Measurements from ENCODE around the gene OR5W2. TPM values are rescaled to one million over a fixed set of nuclear protein-coding genes. Genes with fewer than 3 reads are reported as not detected.
A peak's percentile ranks its signal among the peaks of the same experiment; 100 is the strongest.

Gene OR5W2
- total and polyA plus RNA-seq, 2 experiments from 2014 or later, result not detected

GRCh38 chr11:55942785-55943392, 28.5 kb upstream of the OR5W2 start:
- Mint-ChIP-seq H3K36me3 (ENCODE audit: low read depth) (no peaks in the 10 kb centered on the region; the same call in 2 of the 3 replicates), H3K27ac (no peak overlapping the region), H3K27me3 (ENCODE audit: insufficient read depth, low read depth, poor library complexity) (no peaks in the 10 kb centered on the region), H3K9me3 (no peaks in the 10 kb centered on the region), H3K4me3 (no peak overlapping the region), H3K4me1 (peaks cover 6% of the 10 kb centered on the region; the same call in 2 of the 3 replicates)
- Histone ChIP-seq H3K27me3 (ENCODE audit: insufficient read depth) (no peaks in the 10 kb centered on the region), H3K4me2 (no peak overlapping the region), H3K27ac (ENCODE audit: low read depth) (no peak overlapping the region), H3F3A (replicated peaks; ENCODE audit: low read depth) (no peaks in the 10 kb centered on the region), H4K20me1 (replicated peaks; ENCODE audit: insufficient read depth) (no peaks in the 10 kb centered on the region), H3K9me2 (ENCODE audit: insufficient read depth) (no peaks in the 10 kb centered on the region), H3K79me2 (replicated peaks; ENCODE audit: insufficient read depth) (no peaks in the 10 kb centered on the region), H3K36me3 (ENCODE audit: insufficient read depth) (no peaks in the 10 kb centered on the region), H3K4me3 (no peak overlapping the region), H3K4me1 (ENCODE audit: insufficient read depth) (no peaks in the 10 kb centered on the region; the same call in 1 of the 2 replicates), H2AFZ (no peak overlapping the region)
- TF ChIP-seq CTCF (conservative IDR thresholded peaks at IDR 0.05; ENCODE audit: low read depth in 2 of 2) (peak; percentile 61 to 78), ETS1 (IDR thresholded peaks at IDR 0.05) (no peak)
- ATAC-seq (no peak; the same call in 2 of the 3 replicates), DNase-seq (ENCODE audit: low spot score) (peak; percentile 84)

GRCh38 chr11:55936300-55936699, 21.9 kb upstream of the OR5W2 start, which contains the start of gene OR5I1:
Gene OR5I1, minus strand, starts transcription at chr11:55936400. Its CDS starts 0 bp downstream, at chr11:55936400.
- Histone ChIP-seq H3K4me3 (no peak within 1 kb of the TSS), H3K27ac (ENCODE audit: low read depth) (no peak within 1 kb of the TSS), H3K27me3 (ENCODE audit: insufficient read depth) (no peaks in the 10 kb centered on the region), H3K4me2 (no peak within 1 kb of the TSS), H3K4me1 (ENCODE audit: insufficient read depth) (no peaks in the 10 kb centered on the region), H3K9me2 (ENCODE audit: insufficient read depth) (no peaks in the 10 kb centered on the region), H3F3A (replicated peaks; ENCODE audit: low read depth) (no peaks in the 10 kb centered on the region), H3K79me2 (replicated peaks; ENCODE audit: insufficient read depth) (no peaks in the 10 kb centered on the region), H3K36me3 (ENCODE audit: insufficient read depth) (no peaks in the 10 kb centered on the region), H4K20me1 (replicated peaks; ENCODE audit: insufficient read depth) (no peaks in the 10 kb centered on the region), H2AFZ (no peak within 1 kb of the TSS)
- H3K36me3 Mint-ChIP-seq (ENCODE audit: low read depth), result no peaks in the 10 kb centered on the region; the same call in 2 of the 3 replicates
- ATAC-seq, result no peak
- H3K27ac Mint-ChIP-seq, result no peak within 1 kb of the TSS
- no peak for DNase-seq (ENCODE audit: low spot score)
- no peaks in the 10 kb centered on the region for H3K27me3 Mint-ChIP-seq (ENCODE audit: insufficient read depth, low read depth, poor library complexity)
- no peaks in the 10 kb centered on the region for H3K4me1 Mint-ChIP-seq
- peaks cover 25% of the 10 kb centered on the region for H3K9me3 Mint-ChIP-seq
- H3K4me3 Mint-ChIP-seq, result no peak within 1 kb of the TSS
- TF ChIP-seq CREB1 (CRISPR knock-in tag; IDR thresholded peaks at IDR 0.05; ENCODE audit: low read depth) (no peak), EZH2phosphoT487 (IDR thresholded peaks at IDR 0.05; ENCODE audit: unreplicated experiment) (no peak), POLR2AphosphoS5 (IDR thresholded peaks at IDR 0.05; ENCODE audit: low read depth) (no peak), NANOG (IDR thresholded peaks at IDR 0.05; ENCODE audit: borderline replicate concordance) (no peak), ZNF331 (CRISPR knock-in tag; IDR thresholded peaks at IDR 0.05; ENCODE audit: low read depth) (no peak), CTCF (conservative IDR thresholded peaks at IDR 0.05; ENCODE audit: low read depth in 2 of 2) (no peak), EZH2 (IDR thresholded peaks at IDR 0.05; ENCODE audit: low read depth, unreplicated experiment) (no peak), ZNF462 (CRISPR knock-in tag; IDR thresholded peaks at IDR 0.05) (no peak)

Measured in GM23338 (cell line).